C1 segment of cervical spinal cord (tissue), 14 donors: ENCODE data around the gene RPIA.
"Not testable (repeated sequence)": the region's sequence is repeated elsewhere in the genome, so short reads cannot be mapped to it uniquely, and the experiment has no call there.

Source experiments
- DNase-seq, 14 donors: peaks; one replicate each; lab custom pipeline; 2025; lab: John Stamatoyannopoulos, UW

The RPIA gene

GRCh38 chr2:88773233-88774028, 82.0 kb downstream of the RPIA start:
- not testable (repeated sequence) for DNase-seq

- not testable (repeated sequence) for DNase-seq
Observed at GRCh38 chr2:88789213-88789612, 97.7 kb downstream of the RPIA start.

- not testable (repeated sequence) for DNase-seq
Observed at GRCh38 chr2:88795932-88796331, 104.5 kb downstream of the RPIA start.

- not testable (repeated sequence) for DNase-seq
Observed at GRCh38 chr2:88796523-88796922, 105.0 kb downstream of the RPIA start.

- DNase-seq = not testable (repeated sequence)
Observed at GRCh38 chr2:88797164-88797563, 105.7 kb downstream of the RPIA start.
